ENCODE data around the gene ZNF697.
"Not testable (repeated sequence)": the region's sequence is repeated elsewhere in the genome, so short reads cannot be mapped to it uniquely, and the experiment has no call there.

Gene ZNF697

DNA sequence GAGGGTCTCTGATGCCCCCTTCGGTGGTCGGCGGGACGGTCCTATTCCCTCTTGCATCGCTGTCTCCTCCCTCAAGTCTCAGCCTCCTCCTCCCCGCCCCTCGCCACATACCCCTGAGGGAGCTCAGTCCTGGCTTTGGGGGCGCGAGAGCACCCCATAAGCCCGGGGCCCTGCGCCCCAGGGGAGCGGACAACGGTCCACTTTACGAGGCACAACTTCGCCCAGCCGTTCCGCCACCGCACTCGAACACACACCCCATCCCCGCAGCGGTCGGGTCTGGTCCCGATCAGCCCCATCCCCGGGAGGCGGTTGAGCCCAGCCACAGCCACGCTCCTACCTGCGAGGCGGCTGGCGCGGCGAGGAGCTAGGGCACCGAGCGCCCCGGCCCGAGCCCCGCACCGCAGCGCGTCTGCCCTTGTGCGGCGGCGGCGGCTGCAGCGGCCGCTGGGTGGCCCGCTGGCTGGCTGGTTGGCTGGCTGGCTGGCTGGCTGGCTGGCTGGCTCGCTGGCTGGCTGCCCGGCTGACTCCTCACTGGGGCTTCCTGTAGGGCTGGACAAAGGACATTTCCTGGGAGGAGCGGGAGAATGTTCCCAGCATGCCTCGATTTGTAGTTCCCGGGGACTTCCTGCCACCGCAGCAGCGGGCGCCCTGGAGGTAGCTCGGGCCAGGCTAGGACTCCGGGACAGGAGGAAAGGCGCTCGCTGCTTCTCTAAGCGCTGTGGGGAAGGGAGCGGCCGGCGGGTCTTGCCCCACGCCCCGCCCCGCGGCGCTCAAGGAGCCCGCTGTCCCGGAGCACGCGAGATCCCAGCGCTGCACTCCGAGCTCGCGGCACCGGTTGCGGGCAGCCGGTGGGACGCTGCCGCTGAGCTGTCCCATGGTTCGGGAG lies at the start of gene ZNF697:
TSS of gene ZNF697 (minus strand) at position 533 of the 886 bp plus-strand sequence. CDS start 22,166 bp downstream, outside the sequence.
- DNase-seq (ENCODE audit: low read depth in 2 of 3, low spot score in 1 of 3) = peak; percentile 30 to 50 (median 37)

DNA sequence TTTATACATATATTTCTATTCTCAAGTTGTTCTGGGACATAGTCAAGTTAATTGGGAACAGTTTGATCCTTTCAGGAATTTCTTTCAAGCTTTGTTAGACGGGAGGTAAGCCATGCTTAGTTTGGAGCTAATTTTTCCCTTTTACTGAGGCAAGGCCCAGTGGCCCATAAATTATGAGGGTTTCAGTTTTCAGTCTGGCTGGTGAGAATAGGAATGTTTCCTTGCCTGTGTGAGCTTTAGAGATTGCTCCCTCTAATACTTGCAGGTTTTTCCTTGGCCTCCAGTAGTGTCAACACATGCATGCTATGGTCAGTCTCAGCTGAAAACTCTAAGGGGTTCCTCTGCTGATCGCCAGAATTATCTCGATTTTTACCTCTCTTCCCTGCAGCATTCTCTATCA lies 49.5 kb upstream of the ZNF697 start:
- no peak for DNase-seq (ENCODE audit: low read depth in 2 of 3, low spot score in 1 of 3)

DNA sequence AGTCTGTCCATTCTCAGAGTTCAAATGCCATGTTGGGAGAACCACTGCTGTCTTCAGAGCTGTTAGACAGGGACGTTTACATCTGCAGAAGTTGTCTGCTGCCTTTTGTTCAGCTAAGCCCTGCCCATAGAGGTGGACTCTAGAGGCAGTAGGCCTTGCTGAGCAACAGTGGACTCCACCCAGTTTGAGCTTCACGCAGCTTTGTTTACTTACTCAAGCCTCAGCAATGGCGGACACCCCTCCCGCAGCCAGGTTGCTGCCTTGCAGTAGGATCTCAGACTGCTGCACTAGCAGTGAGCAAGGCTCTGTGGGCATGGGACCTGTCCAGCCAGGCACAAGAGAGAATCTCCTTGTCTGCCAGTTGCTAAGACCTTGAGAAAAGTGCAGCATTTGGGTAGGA lies 48.8 kb upstream of the ZNF697 start:
- not testable (repeated sequence) for DNase-seq (ENCODE audit: low read depth in 2 of 3, low spot score in 1 of 3)

DNA sequence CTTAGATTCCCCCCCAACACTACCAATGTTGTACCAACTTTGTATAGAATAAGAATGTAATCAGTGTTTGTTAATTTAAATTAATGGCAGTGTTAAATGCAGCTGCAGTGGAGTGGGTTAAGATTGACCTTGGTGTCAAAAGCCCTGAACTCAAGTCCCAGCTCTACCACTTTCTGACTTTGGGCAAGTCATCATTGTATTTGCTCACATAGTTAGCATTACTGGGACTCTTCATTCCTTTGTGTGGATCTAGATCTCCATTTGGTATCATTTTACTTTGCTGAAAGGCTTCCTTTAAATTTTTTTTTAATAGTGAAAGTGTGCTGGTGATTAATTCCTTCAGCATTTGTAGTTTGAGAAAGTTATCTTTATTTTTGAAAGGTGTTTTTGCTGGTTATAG lies 41.4 kb upstream of the ZNF697 start:
- no peak for DNase-seq (ENCODE audit: low read depth in 2 of 3, low spot score in 1 of 3)

DNA sequence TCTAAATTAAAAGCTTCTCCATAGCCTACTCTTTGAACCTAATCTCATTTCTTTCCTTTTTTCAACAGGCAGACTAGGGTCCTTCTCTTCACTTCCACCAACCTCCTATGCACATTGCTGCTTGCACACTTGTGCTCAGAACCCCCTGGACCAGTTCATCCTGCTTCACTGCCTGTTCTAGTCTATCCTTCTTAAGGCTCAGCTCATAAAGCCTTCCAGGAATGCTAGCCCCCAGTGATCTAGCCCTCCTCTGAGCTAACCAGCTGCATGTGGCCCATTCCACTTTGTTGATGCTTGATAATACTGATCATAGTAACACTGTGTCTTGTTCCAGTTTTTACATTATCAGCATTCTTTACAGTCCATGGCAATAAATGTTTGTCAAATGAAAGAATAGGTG lies 40.7 kb upstream of the ZNF697 start:
- no peak for DNase-seq (ENCODE audit: low read depth in 2 of 3, low spot score in 1 of 3)

DNA sequence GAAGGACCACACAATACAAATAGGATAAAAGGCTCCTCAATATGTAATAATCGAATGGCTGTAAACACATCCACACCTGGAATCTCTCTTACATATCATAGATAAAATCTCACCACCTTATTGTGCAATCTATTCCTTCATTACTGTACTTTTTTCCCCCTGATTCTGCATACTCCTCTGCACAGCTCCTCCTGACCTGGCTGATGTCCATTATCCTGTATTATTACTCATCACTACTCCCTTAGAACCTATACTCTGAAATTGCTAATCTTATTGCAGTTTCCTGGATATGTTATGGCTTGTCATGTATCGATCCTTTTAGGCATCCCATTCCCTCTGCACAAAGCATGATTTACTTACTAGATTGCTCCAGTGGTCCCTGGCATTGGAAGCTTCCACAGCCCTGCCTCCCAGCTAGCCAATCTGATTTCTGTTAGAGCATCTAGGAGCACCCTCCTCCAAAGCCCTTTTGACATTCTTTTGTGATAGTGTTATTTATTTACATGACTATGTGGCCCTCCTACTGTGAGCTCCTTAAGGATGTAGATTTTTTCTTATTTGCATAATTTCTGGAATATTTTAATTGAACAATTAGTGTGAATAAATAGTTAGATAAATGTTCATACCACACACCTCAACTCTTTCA lies 39.5 kb upstream of the ZNF697 start:
- DNase-seq (ENCODE audit: low read depth in 2 of 3, low spot score in 1 of 3) = no peak

DNA sequence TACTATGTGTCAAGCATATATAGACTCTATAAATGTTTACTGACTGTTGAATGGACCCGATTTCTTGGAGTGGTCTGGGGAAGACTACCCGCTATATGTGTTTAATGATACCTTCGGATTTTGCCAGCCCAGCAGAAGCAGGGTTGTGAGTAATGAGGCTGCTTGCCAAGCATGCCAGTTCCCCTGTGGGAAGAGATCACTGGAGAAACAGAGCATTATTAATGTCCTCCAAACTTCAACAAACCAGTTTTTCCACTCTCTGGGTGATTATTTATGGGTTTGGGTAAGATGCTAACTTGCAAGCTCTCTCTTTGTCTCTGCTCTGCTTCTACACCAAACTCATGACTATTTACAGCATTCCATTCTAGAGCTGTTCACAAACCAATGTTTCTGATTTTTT lies 38.6 kb upstream of the ZNF697 start:
- DNase-seq (ENCODE audit: low read depth in 2 of 3, low spot score in 1 of 3) = no peak

DNA sequence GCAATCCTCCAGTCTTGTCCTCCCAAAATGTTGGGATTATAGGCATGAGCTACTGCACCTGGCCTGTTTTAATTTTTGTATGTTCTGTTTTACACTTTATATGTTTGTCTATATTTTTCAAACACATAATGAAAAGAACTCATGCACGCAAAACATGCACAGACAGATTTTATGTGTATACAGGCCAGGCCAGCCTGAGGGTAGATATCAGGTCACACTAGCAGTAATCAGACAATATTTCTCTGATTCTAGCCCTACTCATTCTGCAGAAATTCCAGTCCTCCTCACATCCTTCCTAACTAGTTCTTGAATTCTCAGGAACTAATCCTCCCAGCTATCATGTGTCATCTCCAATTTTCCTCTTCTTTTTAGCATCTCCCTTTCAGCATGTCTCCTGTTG lies 35.8 kb upstream of the ZNF697 start:
- DNase-seq (ENCODE audit: low read depth in 2 of 3, low spot score in 1 of 3) = no peak

DNA sequence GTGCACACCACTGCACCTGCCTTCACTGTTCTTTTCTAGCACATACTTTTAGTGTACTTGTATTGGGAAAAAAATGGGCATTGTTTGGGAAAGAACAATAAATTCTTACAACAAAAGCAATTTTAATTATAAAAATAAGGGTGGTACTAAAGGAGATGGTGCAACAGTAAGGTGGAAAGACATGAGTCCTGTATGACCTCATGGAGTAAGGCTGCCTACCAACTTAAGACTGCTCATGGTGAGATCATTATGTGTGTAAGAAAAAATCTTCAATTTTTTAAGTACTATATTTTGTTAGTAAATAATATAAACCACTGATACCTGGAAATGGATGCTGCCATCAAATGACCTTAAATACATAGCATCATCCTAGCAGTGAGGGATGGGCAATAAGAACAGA lies 34.1 kb upstream of the ZNF697 start:
- no peak for DNase-seq (ENCODE audit: low read depth in 2 of 3, low spot score in 1 of 3)

DNA sequence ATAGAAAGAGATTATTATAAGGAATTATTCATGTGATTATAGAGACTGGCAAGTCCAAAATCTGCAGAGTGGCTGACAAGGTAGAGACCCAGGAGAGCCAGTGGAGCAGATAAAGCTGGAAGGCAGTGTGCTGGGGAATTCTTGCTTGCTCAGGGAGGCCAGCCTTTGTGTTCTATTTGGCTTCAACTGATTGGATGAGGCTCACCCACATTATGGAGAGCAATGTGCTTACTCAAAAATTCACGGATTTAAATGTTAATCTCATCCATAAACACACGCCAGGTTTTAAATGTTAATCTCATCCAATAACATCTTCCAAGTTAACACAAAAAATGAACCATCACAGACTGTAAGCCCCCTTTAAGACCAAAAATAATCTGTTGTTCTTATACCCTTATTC lies 33.5 kb upstream of the ZNF697 start:
- no peak for DNase-seq (ENCODE audit: low read depth in 2 of 3, low spot score in 1 of 3)

DNA sequence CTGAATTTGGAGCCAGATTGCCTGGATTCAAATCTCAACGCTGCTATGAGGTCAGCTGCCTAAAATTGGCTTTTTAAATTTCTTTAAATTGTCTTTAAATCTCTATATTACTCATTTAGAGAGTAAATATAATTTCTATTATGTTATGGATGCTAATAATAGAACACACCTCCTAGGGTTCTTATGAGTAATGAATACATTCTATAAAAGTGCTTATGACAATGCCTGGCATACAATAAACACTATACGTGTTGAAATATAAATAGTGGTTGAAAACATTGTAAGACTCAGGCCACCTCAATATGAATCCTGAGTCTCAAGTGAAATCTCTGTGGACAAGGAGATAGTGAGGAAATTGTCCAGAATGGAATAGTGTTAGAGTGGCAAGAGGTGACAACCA lies 32.7 kb upstream of the ZNF697 start:
- no peak for DNase-seq (ENCODE audit: low read depth in 2 of 3, low spot score in 1 of 3)

DNA sequence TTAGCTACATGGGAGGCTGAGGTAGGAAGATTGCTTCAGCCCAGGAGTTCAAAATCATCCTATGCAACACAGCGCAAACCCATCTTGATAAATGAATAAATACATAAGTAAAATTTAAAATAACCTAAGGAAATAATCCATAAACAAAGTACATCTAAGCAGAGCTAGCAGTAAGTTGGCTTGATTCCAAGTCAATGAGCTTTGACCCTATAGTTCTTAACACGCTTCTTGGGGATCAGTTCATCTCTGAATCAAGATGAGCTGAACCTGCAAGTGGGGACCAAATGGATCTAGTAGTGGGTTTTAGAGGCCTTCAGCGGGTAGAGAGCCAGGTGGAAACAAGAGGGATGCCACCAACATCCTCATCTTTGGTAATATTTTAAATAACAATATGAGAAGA lies 32.1 kb upstream of the ZNF697 start:
- DNase-seq (ENCODE audit: low read depth in 2 of 3, low spot score in 1 of 3) = no peak

DNA sequence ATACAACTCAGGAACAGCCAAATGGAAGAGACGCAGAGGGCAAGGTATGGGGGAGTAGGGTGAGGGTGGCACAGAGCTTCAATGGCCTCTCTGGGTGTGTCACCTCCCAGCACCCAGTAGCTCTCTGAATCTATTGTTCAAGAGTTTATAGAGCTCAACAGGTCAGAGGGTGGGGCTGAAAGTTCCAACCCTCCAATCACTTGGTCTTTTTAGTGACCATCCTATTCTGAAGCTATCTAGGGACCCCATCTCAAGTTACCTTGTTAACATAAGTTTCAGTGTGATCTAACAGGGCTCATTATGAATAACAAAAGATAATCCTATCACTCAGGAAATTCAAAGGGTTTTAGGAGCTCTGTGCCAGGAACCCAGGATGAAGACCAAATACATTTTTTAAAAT lies 31.2 kb upstream of the ZNF697 start:
- DNase-seq (ENCODE audit: low read depth in 2 of 3, low spot score in 1 of 3) = no peak

DNA sequence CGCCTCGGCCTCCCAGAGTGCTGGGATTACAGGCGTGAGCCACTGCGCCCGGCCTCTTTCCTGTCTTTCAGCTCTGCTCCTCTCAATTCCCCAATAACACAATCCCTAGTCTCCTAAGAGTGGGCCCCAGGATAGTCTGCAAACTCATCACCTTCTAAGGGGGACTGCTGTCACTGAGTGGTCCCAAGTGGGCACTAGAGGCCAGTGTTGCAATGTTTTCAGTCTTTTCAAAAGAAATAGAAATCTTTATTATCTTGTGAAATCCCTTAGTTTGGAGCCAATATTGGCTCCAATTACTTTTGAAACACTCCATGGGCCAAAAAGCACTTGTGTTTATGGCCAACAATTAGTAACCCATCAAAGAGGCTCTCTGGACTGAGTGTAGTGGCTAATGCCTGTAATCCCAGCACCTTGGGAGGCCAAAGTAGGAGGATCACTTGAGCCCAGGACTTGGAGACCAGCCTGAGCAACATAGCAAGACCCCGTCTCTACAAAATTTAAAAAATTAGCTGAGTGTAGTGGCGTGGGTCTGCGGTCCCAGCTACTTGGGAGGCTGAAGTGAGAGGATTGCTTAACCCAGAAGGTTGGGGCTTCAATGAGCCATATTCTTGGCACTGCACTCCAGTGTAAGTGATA lies 28.6 kb upstream of the ZNF697 start:
- DNase-seq (ENCODE audit: low read depth in 2 of 3, low spot score in 1 of 3) = no peak

DNA sequence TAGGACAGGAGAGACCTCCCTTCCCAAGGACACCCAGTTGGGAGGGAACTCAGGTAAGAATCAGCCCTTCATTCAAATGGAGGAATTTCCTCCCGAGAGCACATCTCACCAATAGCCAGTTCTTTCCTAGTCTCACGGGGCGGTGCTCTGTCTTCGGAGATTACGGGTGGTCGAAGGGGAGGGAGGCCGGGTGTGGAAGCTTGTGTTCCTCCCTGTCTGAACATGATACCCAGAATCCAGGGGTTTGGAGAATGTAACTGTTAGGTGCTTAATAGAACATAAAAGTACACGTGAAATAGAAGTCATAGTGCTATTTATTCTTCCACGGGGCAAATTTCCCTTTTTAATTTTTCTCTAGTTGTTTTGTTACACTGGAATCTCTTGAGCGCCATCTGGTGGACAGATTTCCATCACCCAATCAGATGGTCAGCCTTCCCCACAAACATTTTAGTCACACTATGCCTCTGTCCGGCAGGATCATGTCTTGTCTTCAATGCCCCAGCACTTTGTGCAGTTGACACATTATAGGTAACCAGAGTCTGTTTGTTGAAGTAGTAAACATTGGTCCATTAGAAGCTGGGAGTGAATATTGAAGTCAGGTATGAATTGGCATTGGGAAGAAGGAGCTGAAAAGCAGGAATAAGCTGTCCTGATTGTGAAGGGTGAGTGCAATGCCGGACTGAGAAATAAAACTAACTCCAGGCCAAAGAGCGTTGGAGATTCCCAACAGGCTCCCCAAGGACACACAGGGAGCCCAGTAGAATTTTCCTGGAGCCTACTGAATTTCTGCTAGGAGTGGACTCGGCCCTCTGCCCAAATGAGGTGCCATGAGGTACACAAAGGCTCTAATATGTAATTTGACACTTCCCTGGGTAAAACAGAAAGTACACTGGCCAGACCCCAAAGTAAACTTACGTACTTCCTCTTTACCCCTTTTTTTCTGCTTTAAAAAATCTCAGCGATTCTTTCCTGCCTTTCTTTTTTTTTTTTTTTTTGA lies 27.6 kb upstream of the ZNF697 start:
- peak; percentile 39 to 80 (median 60) for DNase-seq (ENCODE audit: low read depth in 2 of 3, low spot score in 1 of 3)

DNA sequence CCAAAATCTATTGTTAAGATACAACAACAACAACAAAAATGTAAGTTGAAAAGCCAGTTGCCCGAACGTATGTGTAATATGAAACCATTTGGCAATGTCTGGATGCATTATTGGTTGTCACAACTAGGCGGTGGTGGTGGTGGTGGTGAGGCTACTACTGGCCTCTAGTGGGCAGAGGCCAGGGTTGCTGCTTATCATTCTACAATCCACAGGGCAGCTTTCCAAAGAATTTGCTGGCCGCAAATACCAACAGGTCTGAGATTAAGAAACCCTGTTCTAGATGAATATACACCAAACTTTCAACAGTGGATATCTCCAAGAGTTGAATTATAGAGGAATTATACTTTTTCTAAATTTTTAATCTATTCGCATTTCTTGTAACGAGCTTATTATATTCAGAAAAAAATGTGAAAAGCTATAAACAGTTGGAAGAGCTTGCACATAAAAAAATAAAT lies 26.8 kb upstream of the ZNF697 start:
- DNase-seq (ENCODE audit: low read depth in 2 of 3, low spot score in 1 of 3) = peak in 2 of 3 donors; percentile 24 to 32

DNA sequence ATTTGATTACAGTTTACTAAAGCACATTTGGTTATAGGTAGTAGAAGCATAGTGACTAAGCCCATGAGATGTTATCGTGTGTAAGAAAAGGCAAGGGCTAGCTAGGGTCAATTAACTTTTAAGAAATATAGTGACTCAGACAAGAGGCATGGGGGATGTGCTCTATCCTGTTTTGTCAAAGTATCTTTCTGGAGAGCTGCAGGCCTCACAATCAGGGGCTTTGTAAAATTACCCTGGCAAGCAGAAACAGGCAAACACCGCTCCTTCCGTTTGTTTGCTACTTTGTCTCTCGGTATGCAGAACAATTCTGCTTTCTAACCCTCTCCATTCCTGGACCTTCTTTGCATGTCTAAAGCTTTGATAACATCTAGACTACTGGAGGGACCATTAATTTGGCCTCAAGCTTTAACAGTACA lies 26.1 kb upstream of the ZNF697 start:
- no peak for DNase-seq (ENCODE audit: low read depth in 2 of 3, low spot score in 1 of 3)

DNA sequence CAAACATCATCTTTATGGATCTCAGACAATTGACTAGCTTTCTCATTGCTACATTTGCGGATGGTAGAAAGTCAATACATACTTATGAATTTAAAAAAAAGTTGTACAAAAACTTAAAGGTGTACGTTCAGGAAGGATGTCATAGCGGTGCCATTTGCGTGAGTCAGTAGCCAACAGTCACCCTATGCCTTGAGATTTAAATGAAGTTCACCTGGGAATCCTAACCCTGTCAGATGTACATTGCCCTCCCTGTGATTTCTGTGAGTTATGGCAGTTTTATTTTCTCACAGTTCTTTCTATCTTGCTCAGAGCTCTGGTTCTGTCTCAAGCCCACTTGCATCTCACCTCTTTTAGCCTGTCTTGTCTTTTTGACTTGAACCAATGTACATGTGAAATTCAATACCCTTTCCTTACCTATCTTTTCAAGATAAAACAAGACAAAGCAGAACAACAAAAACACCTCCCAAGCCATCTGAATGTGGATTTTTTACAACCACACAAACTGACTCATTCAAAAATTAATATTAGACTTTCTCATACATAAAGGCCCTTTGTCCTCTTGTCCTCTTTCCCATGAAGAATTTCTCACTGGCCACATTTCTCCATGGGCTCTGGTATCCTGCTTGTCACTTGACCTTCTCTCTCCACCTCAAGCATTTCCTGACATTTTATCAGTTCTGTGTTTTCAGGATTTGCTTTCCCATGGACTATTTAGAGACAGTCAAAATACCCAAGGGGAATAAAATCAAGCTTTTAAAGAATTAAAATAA lies 25.3 kb upstream of the ZNF697 start:
- no peak for DNase-seq (ENCODE audit: low read depth in 2 of 3, low spot score in 1 of 3)

DNA sequence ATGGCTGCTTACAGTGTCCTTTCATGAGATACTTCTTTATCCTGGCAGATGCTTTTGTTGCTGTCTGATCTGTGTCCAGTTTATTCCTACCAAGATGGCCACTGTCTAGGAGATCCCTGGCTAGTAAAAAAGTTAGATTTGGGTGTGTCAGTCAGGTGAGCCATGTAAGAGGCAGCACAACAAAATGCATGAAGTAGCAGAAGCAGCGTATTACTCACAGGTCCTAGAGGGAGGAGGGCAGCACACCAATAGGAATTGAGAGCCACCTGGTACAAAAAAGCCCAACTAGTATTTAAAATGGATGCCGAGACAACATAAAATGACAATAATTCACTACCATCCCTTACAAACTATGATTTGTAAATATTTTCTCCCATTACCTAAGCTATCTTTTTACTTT lies 22.8 kb upstream of the ZNF697 start:
- no peak for DNase-seq (ENCODE audit: low read depth in 2 of 3, low spot score in 1 of 3)

DNA sequence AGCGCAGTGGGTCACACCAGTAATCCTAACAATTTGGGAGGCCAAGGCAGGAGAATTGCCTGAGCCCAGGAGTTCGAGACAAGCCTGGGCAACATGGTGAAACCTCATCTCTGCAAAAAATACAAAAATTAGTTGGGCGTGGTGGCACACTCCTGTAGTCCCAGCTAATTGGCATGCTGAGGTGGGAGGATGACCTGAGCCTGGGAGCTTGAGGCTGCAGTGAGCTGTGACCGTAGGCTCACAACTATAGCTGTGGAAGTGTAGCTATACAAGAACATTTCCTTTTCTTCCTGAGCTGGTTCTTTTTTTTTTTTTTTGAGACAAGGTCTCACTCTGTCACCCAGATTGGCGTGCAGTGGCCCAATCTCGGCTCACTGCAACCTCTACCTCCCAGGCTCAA lies 19.1 kb upstream of the ZNF697 start:
- no peak for DNase-seq (ENCODE audit: low read depth in 2 of 3, low spot score in 1 of 3)

Data from stimulated activated CD4-positive, alpha-beta T cell treated with anti-CD3 and anti-CD28 coated beads, Interleukin-12 subunit alpha, Interleukin-12 subunit beta, amount 100 ng/mL, for 48 hours (primary cell).